Upper lobe of right lung (tissue), 1 donor: Measurements from ENCODE around the gene ETV3L. TPM values are rescaled to one million over a fixed set of nuclear protein-coding genes. Genes with fewer than 3 reads are reported as not detected.
A peak's percentile ranks its signal among the peaks of the same experiment; 100 is the strongest.
"Not testable (repeated sequence)": the region's sequence is repeated elsewhere in the genome, so short reads cannot be mapped to it uniquely, and the experiment has no call there.

Source experiments
- ATAC-seq: fragments of 200-7000 bp; cut with Tn5 transposase; one replicate; pipeline ENCODE4 v1.9.1; 2020; ENCODE audit warnings: mild to moderate bottlenecking, moderate library complexity
- DNase-seq: peaks from one replicate; pipeline ENCODE4 v3.0.0-alpha.2; 2020
- H3K27ac ChIP-seq: fragments of 200-600 bp; one replicate; pipeline ENCODE4 v1.8.0; 2022
- H3K27me3 ChIP-seq: fragments of 200-600 bp; one replicate; pipeline ENCODE4 v1.8.0; 2022; ENCODE audit warnings: mild to moderate bottlenecking
- H3K36me3 ChIP-seq: fragments of 200-600 bp; one replicate; pipeline ENCODE4 v1.8.0; 2022
- H3K4me1 ChIP-seq: fragments of 200-600 bp; one replicate; pipeline ENCODE4 v1.8.0; 2022
- H3K4me3 ChIP-seq: fragments of 200-600 bp; one replicate; pipeline ENCODE4 v1.8.0; 2022; ENCODE audit warnings: mild to moderate bottlenecking
- H3K9me3 ChIP-seq: fragments of 200-600 bp; one replicate; pipeline ENCODE4 v1.8.0; 2022
- CTCF ChIP-seq: fragments of 200-600 bp; IDR thresholded peaks from one replicate; pipeline ENCODE4 v1.8.0; 2022; ENCODE audit warnings: antibody characterized with exemption
- intact Hi-C: fragments of 100-400 bp; cut with DNase I; formaldehyde crosslinking; loops from one replicate; pipeline ENCODE4 v1.11.0; 2022
- total RNA-seq: library from RNA; stranded (reverse); fragmentation: NEBNext Ultra II Directional; extraction: Animal tissue kit (Norgen Biotek cat#: 25700); gene quantifications from one replicate; pipeline ENCODE4 v1.2.1, GENCODE V29; 2021
- donor health status: DM: no; HTN: yes; CAD: no; lungs with severe emphysema.

The ETV3L gene
- total RNA-seq, 1 donor from 2014 or later, result not detected

GRCh38 chr1:157069601-157070000 lies 30.0 kb downstream of the ETV3L start:
- intact Hi-C loops, result no loop called here
- no peaks in the 10 kb centered on the region for H3K36me3 ChIP-seq
- no peak for ATAC-seq
- no peak for DNase-seq
- no peaks in the 10 kb centered on the region for H3K4me1 ChIP-seq
- no peak overlapping the region for H3K27ac ChIP-seq
- no peaks in the 10 kb centered on the region for H3K9me3 ChIP-seq
- H3K4me3 ChIP-seq, result no peak overlapping the region
- no peak for TF ChIP-seq CTCF
- no peaks in the 10 kb centered on the region for H3K27me3 ChIP-seq

- H3K36me3 ChIP-seq, H3K27ac ChIP-seq, ATAC-seq, H3K9me3 ChIP-seq, intact Hi-C loops, H3K4me3 ChIP-seq, H3K27me3 ChIP-seq, H3K4me1 ChIP-seq, DNase-seq: not testable (repeated sequence)
Measured at GRCh38 chr1:157059241-157059640, 40.4 kb downstream of the ETV3L start.

GRCh38 chr1:157056269-157056668 lies 43.3 kb downstream of the ETV3L start:
- H3K27ac ChIP-seq, result no peak overlapping the region
- ATAC-seq, result no peak
- TF ChIP-seq CTCF, result no peak

GRCh38 chr1:157055729-157056128 lies 43.9 kb downstream of the ETV3L start:
- H3K36me3 ChIP-seq, DNase-seq, H3K27ac ChIP-seq, H3K4me3 ChIP-seq, H3K4me1 ChIP-seq, intact Hi-C loops, H3K9me3 ChIP-seq, H3K27me3 ChIP-seq: not testable (repeated sequence)
- ATAC-seq, result peak; percentile 27

More at GRCh38 chr1:157056269-157056668, 43.3 kb downstream of the ETV3L start:
- Histone ChIP-seq H3K4me1 (no peaks in the 10 kb centered on the region), H3K27me3 (no peaks in the 10 kb centered on the region), H3K9me3 (no peaks in the 10 kb centered on the region), H3K4me3 (no peak overlapping the region), H3K36me3 (no peaks in the 10 kb centered on the region)
- intact Hi-C loops, result no loop called here
- no peak for DNase-seq

- no peaks in the 10 kb centered on the region for H3K36me3 ChIP-seq
- H3K27ac ChIP-seq, result no peak overlapping the region
- TF ChIP-seq CTCF, result no peak
- H3K4me1 ChIP-seq, result peaks cover 5% of the 10 kb centered on the region
- DNase-seq (no peak), ATAC-seq (no peak)
- intact Hi-C loops, result no loop called here
- H3K27me3 ChIP-seq, result no peaks in the 10 kb centered on the region
- H3K4me3 ChIP-seq, result no peak overlapping the region
- no peaks in the 10 kb centered on the region for H3K9me3 ChIP-seq
Measured at GRCh38 chr1:157050836-157051235, 48.8 kb downstream of the ETV3L start.

GRCh38 chr1:157047062-157047410 lies 52.6 kb downstream of the ETV3L start:
- H3K27me3 ChIP-seq, result no peaks in the 10 kb centered on the region
- H3K4me1 ChIP-seq, result peaks cover 32% of the 10 kb centered on the region
- no peaks in the 10 kb centered on the region for H3K9me3 ChIP-seq
- no peaks in the 10 kb centered on the region for H3K36me3 ChIP-seq
- TF ChIP-seq CTCF, result no peak
- ATAC-seq (no peak), DNase-seq (no peak)
- no peak overlapping the region for H3K27ac ChIP-seq
- intact Hi-C loops, result no loop called here
- H3K4me3 ChIP-seq, result no peak overlapping the region
